Fibroblast of villous mesenchyme (primary cell): ENCODE results near the gene INSYN1. TPM values are rescaled to one million over a fixed set of nuclear protein-coding genes. Genes with fewer than 3 reads are reported as not detected.

ENCODE experiments used
- DNase-seq: peaks from one replicate; pipeline ENCODE4 v3.0.0-alpha.2; 2010; ENCODE audit warnings: low read depth
- H3K4me3 ChIP-seq: 2 replicates; pipeline ENCODE4 v1.5.1; 2011; ENCODE audit warnings: low read depth, mild to moderate bottlenecking, low read length
- CTCF ChIP-seq: IDR thresholded peaks from 2 replicates; pipeline ENCODE4 v1.5.1; 2012; ENCODE audit warnings: low read depth, mild to moderate bottlenecking, low read length; ENCODE audit not compliant: insufficient read depth
- total RNA-seq: library from RNA; depleted of rRNA; stranded (reverse); fragments of >200 nt; gene quantifications from 2 replicates; pipeline ENCODE4 v1.2.3, GENCODE V29; 2012

Gene INSYN1
- total RNA-seq, 1 donor = under 0.01 TPM

DNA sequence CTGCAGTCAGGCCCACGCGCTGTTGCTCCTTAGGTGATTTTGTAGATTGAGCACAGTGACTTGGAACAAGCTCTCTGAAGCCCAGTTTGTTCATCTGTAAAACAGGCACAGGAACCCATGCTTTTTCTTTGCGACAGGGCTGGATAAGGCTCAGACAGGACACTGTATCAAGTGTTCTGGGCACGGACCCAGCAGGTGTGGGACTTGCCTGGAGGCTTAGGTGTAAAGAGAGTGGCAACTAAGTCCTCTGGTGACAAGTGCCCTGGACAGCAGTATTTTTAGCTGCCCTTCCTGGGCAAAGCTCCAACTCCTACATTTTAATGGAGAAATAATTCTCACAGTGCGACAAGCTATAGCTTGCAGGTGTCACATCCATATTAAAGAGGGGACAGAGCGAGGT, 36.7 kb downstream of the INSYN1 start:
- TF ChIP-seq CTCF = no peak
- no peak for DNase-seq
- no peak overlapping the region for H3K4me3 ChIP-seq

DNA sequence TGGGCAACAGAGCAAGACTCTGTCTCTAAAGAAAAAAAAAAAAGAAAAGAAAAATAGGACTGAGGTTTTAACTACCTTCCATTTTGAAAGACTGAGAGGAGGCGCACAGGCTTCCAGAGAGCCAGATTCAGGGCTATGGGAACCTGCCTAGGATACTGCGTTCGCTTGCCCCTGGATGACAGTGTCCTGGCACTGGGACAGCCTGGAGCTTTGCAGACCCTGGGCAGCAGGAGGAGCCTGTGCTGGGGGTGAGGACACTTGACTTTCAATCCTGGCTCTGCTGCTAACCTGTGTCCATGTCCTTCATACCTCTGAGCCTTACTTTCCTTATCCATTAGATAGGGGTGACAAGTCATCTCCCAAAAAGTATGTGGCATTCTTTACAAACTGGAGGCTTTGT, 37.7 kb downstream of the INSYN1 start:
- H3K4me3 ChIP-seq = no peak overlapping the region
- no peak for DNase-seq
- TF ChIP-seq CTCF = no peak

DNA sequence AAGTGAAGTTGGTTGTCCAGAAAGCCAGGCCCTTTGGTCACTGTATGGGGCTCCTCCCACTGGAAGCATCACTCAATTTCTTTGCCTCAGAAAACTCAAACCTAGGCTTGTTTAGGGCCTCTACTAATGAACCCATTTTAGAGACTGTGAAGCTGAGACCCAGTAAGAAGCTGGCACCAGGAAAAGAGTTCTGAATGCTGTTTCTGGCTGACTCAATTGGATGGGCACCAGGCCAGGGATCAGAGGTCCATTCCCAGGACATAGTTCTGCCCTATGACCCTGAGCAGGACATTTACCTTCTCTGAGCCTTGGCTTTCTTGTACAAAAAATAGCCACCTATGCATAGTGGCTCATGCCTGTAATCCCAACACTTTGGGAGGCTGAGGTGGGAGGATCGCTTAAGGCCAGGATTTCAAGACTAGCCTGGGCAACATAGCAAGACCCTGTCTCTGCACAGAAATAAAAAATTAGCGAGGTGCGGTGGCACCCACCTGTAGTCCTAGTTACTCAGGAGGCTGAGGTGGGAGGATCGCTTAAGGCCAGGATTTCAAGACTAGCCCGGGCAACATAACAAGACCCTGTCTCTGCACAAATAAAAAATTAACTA, 38.4 kb downstream of the INSYN1 start:
- no peak for DNase-seq
- TF ChIP-seq CTCF = no peak
- H3K4me3 ChIP-seq = no peak overlapping the region

DNA sequence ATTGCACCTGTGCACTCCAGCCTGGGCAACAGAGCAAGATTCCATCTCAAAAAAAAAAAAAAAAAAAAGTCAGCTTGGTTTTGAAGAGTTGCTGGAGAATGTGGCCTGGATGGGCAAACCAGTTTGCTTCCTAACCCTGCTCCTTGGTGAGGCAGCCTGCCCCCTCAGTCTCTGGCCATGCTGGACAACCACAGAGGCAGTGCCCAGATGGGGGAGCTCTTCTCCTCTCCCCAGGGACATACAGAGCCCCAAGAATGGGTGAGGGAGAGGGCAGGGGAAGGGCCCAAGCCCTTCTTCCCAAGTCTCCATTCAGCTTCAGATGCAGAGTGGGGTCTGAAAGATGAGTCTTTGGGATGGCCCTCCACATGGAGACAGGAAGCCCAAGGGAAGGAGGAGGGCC, 41.0 kb downstream of the INSYN1 start:
- no peak overlapping the region for H3K4me3 ChIP-seq
- no peak for DNase-seq
- TF ChIP-seq CTCF = peak; percentile 17

GRCh38 chr15:73711526-73711925, 41.6 kb downstream of the INSYN1 start:
- no peak overlapping the region for H3K4me3 ChIP-seq
- TF ChIP-seq CTCF = no peak
- no peak for DNase-seq

DNA sequence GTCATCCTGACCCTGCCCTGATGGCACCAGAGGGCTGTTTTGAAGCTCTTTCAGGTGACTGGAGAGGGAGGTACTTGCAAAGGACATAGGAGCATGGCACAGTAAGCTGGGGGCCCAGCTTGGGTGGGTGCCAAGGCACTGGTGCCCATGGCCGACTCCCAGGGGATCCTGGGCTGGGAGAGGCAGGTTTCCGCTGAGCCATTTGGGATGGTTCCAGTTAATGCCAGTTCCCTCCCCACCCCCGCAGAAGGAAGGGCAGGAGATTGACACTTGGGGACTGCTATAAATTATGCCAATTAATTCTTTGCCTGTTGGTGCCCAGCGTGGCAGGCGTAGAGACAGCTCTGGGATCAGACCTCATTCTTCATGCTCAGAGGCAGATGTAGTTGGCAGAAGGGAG, 42.8 kb downstream of the INSYN1 start:
- no peak for TF ChIP-seq CTCF
- no peak for DNase-seq
- no peak overlapping the region for H3K4me3 ChIP-seq

GRCh38 chr15:73709686-73710085, 43.5 kb downstream of the INSYN1 start:
- TF ChIP-seq CTCF = no peak
- H3K4me3 ChIP-seq = no peak overlapping the region
- DNase-seq = no peak
